ENCODE measurements around the gene RALB.

RALB gene

GRCh38 chr2:120252225-120253020, at the start of gene RALB:
Gene RALB, plus strand, starts transcription at chr2:120252852. Its CDS starts 25,813 bp downstream, at chr2:120278665.
- peak; percentile 99 for DNase-seq (ENCODE audit: low read depth)

- DNase-seq (ENCODE audit: low read depth): no peak
These were observed 49.2 kb upstream of the RALB start for GRCh38 chr2:120203251-120204021.

GRCh38 chr2:120204022-120204405, 48.6 kb upstream of the RALB start:
- DNase-seq (ENCODE audit: low read depth): no peak

- DNase-seq (ENCODE audit: low read depth): no peak
These were observed 48.2 kb upstream of the RALB start for GRCh38 chr2:120204417-120204816.

GRCh38 chr2:120204945-120205670, 47.5 kb upstream of the RALB start:
- DNase-seq (ENCODE audit: low read depth): no peak

GRCh38 chr2:120206022-120206581, 46.5 kb upstream of the RALB start:
- peak; percentile 32 for DNase-seq (ENCODE audit: low read depth)

- no peak for DNase-seq (ENCODE audit: low read depth)
These were observed 44.0 kb upstream of the RALB start for GRCh38 chr2:120208381-120209353.

- DNase-seq (ENCODE audit: low read depth): no peak
These were observed 43.0 kb upstream of the RALB start for GRCh38 chr2:120209427-120210269.

GRCh38 chr2:120210270-120210693, 42.4 kb upstream of the RALB start:
- no peak for DNase-seq (ENCODE audit: low read depth)

GRCh38 chr2:120218181-120218580, 34.5 kb upstream of the RALB start:
- DNase-seq (ENCODE audit: low read depth): no peak

GRCh38 chr2:120219291-120219690, 33.4 kb upstream of the RALB start:
- no peak for DNase-seq (ENCODE audit: low read depth)

- DNase-seq (ENCODE audit: low read depth): no peak
These were observed 32.9 kb upstream of the RALB start for GRCh38 chr2:120219766-120220165.

- no peak for DNase-seq (ENCODE audit: low read depth)
These were observed 31.9 kb upstream of the RALB start for GRCh38 chr2:120220756-120221155.

GRCh38 chr2:120221616-120222015, 31.0 kb upstream of the RALB start:
- no peak for DNase-seq (ENCODE audit: low read depth)

GRCh38 chr2:120222186-120223033, 30.2 kb upstream of the RALB start:
- no peak for DNase-seq (ENCODE audit: low read depth)

- DNase-seq (ENCODE audit: low read depth): peak; percentile 87
These were observed 29.4 kb upstream of the RALB start, which contains the start of gene TMEM185B for GRCh38 chr2:120223034-120223912. Gene TMEM185B, minus strand, starts transcription at chr2:120223400. Its CDS starts 424 bp downstream, at chr2:120222976.

- DNase-seq (ENCODE audit: low read depth): no peak
These were observed 28.4 kb upstream of the RALB start for GRCh38 chr2:120224256-120224655.
